Measurements from ENCODE around the gene XCL1. TPM values are rescaled to one million over a fixed set of nuclear protein-coding genes. Genes with fewer than 3 reads are reported as not detected.

Gene XCL1
- total and polyA plus RNA-seq, 4 donors, result 0.15 to 0.71 (median 0.36) TPM

GRCh38 chr1:168567568-168567967, 8.8 kb upstream of the XCL1 start:
- Histone ChIP-seq H3K4me1 (ENCODE audit: control insufficient read depth in 5 of 5, insufficient read depth in 5 of 5, low read length in 5 of 5) (no peaks in the 10 kb centered on the region), H3K36me3 (ENCODE audit: control insufficient read depth in 4 of 4, insufficient read depth in 4 of 4, low read length in 4 of 4) (no peaks in the 10 kb centered on the region), H3K27ac (ENCODE audit: low read depth in 1 of 2, low read length in 1 of 2) (no peak overlapping the region), H3K4me3 (no peak overlapping the region), H3K9ac (ENCODE audit: insufficient read depth in 1 of 2, low read length in 2 of 2) (no peak overlapping the region), H3K9me3 (ENCODE audit: control insufficient read depth in 4 of 4, insufficient read depth in 3 of 4, low read length in 3 of 4) (no peaks in the 10 kb centered on the region), H3K27me3 (ENCODE audit: control insufficient read depth in 3 of 3, insufficient read depth in 3 of 3, low read length in 2 of 3) (no peaks in the 10 kb centered on the region)
- ATAC-seq (ENCODE audit: insufficient read depth, low FRiP score) (no peak), DNase-seq (no peak)
- WGBS, 2 donors, result 97% methylated on average over 3 of the region's 3 CpGs
- TF ChIP-seq CTCF (IDR thresholded peaks at IDR 0.05; ENCODE audit: control extremely low read depth, extremely low read depth), result no peak

- no peak for TF ChIP-seq CTCF (IDR thresholded peaks at IDR 0.05; ENCODE audit: control extremely low read depth, extremely low read depth)
- ATAC-seq (ENCODE audit: insufficient read depth, low FRiP score), result no peak
- no peaks in the 10 kb centered on the region for H3K4me1 ChIP-seq (ENCODE audit: control insufficient read depth in 5 of 5, insufficient read depth in 5 of 5, low read length in 5 of 5)
Measured at GRCh38 chr1:168568346-168568745, 8.1 kb upstream of the XCL1 start.

GRCh38 chr1:168570652-168571051, 5.8 kb upstream of the XCL1 start:
- H3K27ac ChIP-seq (ENCODE audit: low read depth in 1 of 2, low read length in 1 of 2), result no peak overlapping the region
- H3K27me3 ChIP-seq (ENCODE audit: control insufficient read depth in 3 of 3, insufficient read depth in 3 of 3, low read length in 2 of 3), result no peaks in the 10 kb centered on the region
- no peak overlapping the region for H3K9ac ChIP-seq (ENCODE audit: insufficient read depth in 1 of 2, low read length in 2 of 2)
- DNase-seq, result no peak
- no peaks in the 10 kb centered on the region for H3K36me3 ChIP-seq (ENCODE audit: control insufficient read depth in 4 of 4, insufficient read depth in 4 of 4, low read length in 4 of 4)
- TF ChIP-seq CTCF (IDR thresholded peaks at IDR 0.05; ENCODE audit: control extremely low read depth, extremely low read depth), result no peak
- no peak for ATAC-seq (ENCODE audit: insufficient read depth, low FRiP score)
- H3K4me1 ChIP-seq (ENCODE audit: control insufficient read depth in 5 of 5, insufficient read depth in 5 of 5, low read length in 5 of 5), result no peaks in the 10 kb centered on the region
- H3K9me3 ChIP-seq (ENCODE audit: control insufficient read depth in 4 of 4, insufficient read depth in 3 of 4, low read length in 3 of 4), result no peaks in the 10 kb centered on the region
- WGBS, 2 donors, result 59 to 62% methylated on average over 3 of the region's 3 CpGs
- no peak overlapping the region for H3K4me3 ChIP-seq

More at GRCh38 chr1:168568346-168568745, 8.1 kb upstream of the XCL1 start:
- Histone ChIP-seq H3K9ac (ENCODE audit: insufficient read depth in 1 of 2, low read length in 2 of 2) (no peak overlapping the region), H3K36me3 (ENCODE audit: control insufficient read depth in 4 of 4, insufficient read depth in 4 of 4, low read length in 4 of 4) (no peaks in the 10 kb centered on the region), H3K27me3 (ENCODE audit: control insufficient read depth in 3 of 3, insufficient read depth in 3 of 3, low read length in 2 of 3) (no peaks in the 10 kb centered on the region), H3K27ac (ENCODE audit: low read depth in 1 of 2, low read length in 1 of 2) (no peak overlapping the region), H3K9me3 (ENCODE audit: control insufficient read depth in 4 of 4, insufficient read depth in 3 of 4, low read length in 3 of 4) (no peaks in the 10 kb centered on the region), H3K4me3 (no peak overlapping the region)
- DNase-seq, result no peak
- WGBS, 2 donors, result 79 to 87% methylated on average over 1 of the region's 1 CpG

- Histone ChIP-seq H3K9ac (ENCODE audit: insufficient read depth in 1 of 2, low read length in 2 of 2) (no peak overlapping the region), H3K27ac (ENCODE audit: low read depth in 1 of 2, low read length in 1 of 2) (no peak overlapping the region), H3K4me1 (ENCODE audit: control insufficient read depth in 5 of 5, insufficient read depth in 5 of 5, low read length in 5 of 5) (no peaks in the 10 kb centered on the region), H3K4me3 (no peak overlapping the region), H3K9me3 (ENCODE audit: control insufficient read depth in 4 of 4, insufficient read depth in 3 of 4, low read length in 3 of 4) (no peaks in the 10 kb centered on the region), H3K36me3 (ENCODE audit: control insufficient read depth in 4 of 4, insufficient read depth in 4 of 4, low read length in 4 of 4) (no peaks in the 10 kb centered on the region), H3K27me3 (ENCODE audit: control insufficient read depth in 3 of 3, insufficient read depth in 3 of 3, low read length in 2 of 3) (no peaks in the 10 kb centered on the region)
- no peak for TF ChIP-seq CTCF (IDR thresholded peaks at IDR 0.05; ENCODE audit: control extremely low read depth, extremely low read depth)
- ATAC-seq (ENCODE audit: insufficient read depth, low FRiP score) (no peak), DNase-seq (no peak)
- 92 to 96% methylated on average over 3 of the region's 3 CpGs for WGBS, 2 donors
Measured at GRCh38 chr1:168572633-168573032, 3.8 kb upstream of the XCL1 start.
